Activated naive CD4-positive, alpha-beta T cell treated with anti-CD3 and anti-CD28 coated beads, Interleukin-2, amount 50 U/mL, for 72 hours (primary cell): Measurements from ENCODE around the gene NOTCH1. TPM values are rescaled to one million over a fixed set of nuclear protein-coding genes. Genes with fewer than 3 reads are reported as not detected.

Source experiments
- ATAC-seq, 2 donors: fragments of 150-1000 bp; cut with Tn5 transposase; 2 replicates each; pipeline ENCODE4 v1.10.0; 2021; ENCODE audit warnings: mild to moderate bottlenecking in 2 of 2, moderate library complexity in 2 of 2
- DNase-seq, 2 donors: peaks; one replicate each; pipeline ENCODE4 v3.0.0; 2021 to 2022; ENCODE audit warnings: low spot score in 2 of 2
- H3K27ac Mint-ChIP-seq, 2 donors: one replicate each; pipeline ENCODE4 v1.8.0; 2022; ENCODE audit warnings: mild to moderate bottlenecking in 2 of 2, mixed read lengths in 2 of 2
- H3K36me3 Mint-ChIP-seq, 2 donors: one replicate each; pipeline ENCODE4 v1.8.0; 2022; ENCODE audit warnings: mixed read lengths in 2 of 2
- H3K9me3 Mint-ChIP-seq, 2 donors: one replicate each; pipeline ENCODE4 v1.8.0; 2022; ENCODE audit warnings: mixed read lengths in 2 of 2
- total RNA-seq, 2 donors: library from RNA; stranded (reverse); gene quantifications; one replicate each; pipeline ENCODE4 v1.2.3, GENCODE V29; 2022

Gene NOTCH1
- total RNA-seq, 2 donors from 2014 or later: 76.4 to 85.5 TPM

DNA sequence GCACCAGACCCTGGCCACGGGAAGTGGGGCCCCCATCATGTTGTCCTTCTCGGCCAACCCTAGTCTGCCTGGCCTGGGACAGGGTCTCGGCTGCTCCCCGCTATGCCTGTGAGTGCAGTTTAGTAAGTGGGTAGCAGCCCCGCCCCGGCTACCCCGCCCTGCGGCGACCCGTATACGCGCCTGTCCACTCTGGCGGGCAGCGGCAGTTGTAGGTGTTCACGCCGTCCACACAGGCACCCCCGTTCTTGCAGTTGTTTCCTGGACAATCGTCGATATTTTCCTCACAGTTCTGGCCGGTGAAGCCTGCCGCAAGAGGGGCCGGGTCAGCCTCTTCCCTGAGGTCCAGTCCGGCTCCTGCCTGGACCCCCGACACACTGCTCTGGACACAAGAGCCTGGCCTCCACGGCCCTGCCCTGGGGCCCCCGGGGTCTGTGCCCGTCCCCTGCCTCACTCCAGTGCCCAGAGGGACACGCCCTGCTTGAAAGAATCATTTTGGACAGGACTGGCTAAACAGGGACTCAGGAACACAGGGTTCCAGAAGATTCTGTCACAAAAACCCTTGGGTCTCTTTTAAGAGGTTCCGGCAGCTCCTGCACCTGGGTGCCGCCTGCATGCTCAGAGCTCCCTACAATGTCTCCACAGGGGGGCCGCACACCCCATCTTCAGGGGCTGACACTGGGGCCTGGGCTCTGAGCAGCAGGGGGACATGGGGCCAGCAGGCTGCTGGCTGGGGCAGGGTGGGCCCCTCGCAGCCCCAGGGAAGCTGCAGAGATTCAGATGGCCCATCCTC, 26.4 kb downstream of the NOTCH1 start:
- H3K36me3 Mint-ChIP-seq: no peaks in the 10 kb centered on the region
- no peak overlapping the region for H3K27ac Mint-ChIP-seq
- DNase-seq (no peak), ATAC-seq (no peak)
- no peaks in the 10 kb centered on the region for H3K9me3 Mint-ChIP-seq

DNA sequence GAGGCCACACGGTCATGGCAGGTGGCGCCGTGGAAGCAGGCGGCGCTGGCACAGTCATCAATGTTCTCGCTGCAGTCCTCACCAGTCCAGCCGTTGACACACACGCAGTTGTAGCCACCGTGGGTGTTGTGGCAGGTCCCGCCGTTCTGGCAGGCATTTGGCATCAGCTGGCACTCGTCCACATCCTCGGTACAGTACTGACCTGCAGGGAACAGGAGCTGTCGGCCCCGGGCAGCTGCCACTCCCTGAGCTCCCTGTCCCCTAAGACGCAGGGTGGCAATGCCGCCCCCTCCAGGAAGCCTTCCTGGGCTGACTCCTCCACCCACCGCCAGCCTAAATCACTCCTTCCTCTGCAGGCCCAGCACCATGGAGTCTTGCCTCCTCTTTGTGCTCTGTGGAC, 27.2 kb downstream of the NOTCH1 start:
- H3K27ac Mint-ChIP-seq: no peak overlapping the region
- ATAC-seq (no peak), DNase-seq (no peak)
- no peaks in the 10 kb centered on the region for H3K36me3 Mint-ChIP-seq
- no peaks in the 10 kb centered on the region for H3K9me3 Mint-ChIP-seq

DNA sequence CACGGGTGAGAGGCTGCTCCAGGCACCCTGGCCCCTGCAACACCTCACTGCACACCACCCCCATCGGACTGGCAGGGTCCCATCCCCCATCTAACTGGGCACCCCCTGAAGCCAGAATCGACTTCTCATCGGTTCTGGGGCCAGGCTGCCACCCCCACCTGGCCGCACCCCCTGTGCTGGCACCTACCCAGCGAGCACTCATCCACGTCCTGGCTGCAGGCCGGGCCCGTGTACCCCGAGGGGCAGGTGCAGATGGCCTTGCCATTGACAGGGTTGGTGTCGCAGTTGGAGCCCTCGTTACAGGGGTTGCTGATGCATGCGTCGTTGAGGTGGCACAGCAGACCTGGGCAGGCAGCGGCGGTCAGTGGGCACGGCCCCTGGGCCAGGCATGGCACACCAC, 27.9 kb downstream of the NOTCH1 start:
- Mint-ChIP-seq H3K36me3 (no peaks in the 10 kb centered on the region), H3K27ac (no peak overlapping the region), H3K9me3 (no peaks in the 10 kb centered on the region)
- ATAC-seq (no peak), DNase-seq (no peak)

DNA sequence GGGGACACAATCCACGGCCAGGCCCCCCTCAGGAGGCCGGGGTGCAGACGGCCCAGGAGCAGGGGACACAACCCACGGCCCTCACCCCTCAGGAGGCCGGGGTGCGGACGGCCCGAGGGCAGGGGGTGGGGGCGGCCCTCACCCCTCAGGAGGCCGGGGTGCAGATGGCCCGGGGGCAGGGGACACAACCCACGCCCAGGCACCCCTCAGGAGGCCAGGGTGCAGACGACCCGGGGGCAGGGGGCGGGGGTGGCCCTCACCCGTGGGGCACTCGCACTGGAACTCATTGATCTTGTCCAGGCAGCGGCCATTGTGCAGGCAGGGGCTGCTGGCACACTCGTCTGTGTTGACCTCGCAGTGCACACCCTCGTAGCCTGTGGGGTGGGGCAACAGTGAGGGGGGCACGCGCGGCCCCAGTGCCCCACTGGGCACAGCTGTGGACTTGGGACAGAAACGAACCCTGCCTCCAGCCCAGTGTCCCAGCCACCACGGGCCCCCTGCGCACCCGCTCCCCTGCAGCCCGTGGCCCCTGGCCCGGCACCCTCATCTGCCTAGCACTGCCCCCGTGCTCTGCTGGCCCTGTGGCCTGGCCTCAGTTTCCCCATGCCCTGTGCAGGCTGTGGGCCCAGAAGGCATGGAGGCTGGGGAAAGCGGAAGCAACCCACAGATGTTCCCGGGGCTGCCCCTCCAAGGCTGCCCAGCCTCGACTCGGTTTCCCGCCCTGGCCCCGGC, 28.7 kb downstream of the NOTCH1 start:
- ATAC-seq: no peak
- Mint-ChIP-seq H3K9me3 (no peaks in the 10 kb centered on the region), H3K27ac (no peak overlapping the region), H3K36me3 (no peaks in the 10 kb centered on the region)
- no peak for DNase-seq

DNA sequence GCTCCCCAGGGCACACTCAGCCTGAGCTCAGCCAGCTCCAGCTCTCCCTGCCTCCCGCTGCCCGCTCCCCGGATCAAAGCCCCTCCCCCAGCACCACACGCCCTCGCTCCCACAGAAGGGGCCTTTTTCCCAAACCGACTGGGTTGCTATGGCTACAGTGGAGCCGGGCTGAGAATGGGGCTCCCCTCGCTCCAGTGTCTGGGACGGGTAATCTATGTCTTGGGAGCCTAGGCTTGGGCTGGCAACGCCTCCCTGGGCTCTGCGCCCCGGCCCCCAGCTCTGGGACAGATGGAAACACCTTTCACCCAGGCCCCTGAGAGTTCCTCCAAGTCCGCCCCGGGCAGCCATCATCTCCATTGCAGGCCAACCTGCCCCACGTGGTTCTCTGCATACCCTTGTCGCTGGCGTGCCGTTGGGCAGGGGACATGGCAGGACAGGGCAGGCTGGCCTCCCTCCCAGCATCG, 29.6 kb downstream of the NOTCH1 start:
- Mint-ChIP-seq H3K36me3 (no peaks in the 10 kb centered on the region), H3K27ac (no peak overlapping the region), H3K9me3 (no peaks in the 10 kb centered on the region)
- ATAC-seq (no peak), DNase-seq (no peak)

DNA sequence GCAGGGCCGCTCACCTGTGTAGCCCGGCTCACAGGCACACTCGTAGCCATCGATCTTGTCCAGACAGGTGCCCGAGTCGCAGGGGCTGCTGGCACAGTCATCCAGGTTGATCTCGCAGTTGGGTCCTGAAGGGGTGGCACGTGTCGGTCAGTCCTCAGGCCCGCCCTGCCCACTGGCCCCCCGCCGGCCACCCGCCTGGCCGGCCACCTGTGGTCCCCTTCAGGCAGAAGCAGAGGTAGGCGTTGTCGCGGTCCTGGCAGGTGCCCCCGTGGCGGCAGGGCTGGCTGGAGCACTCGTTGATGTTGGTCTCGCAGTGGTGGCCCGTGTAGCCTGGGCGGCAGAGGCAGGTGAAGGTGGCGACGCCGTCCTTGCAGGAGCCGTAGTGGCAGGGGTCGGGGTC, 30.6 kb downstream of the NOTCH1 start:
- no peak for ATAC-seq
- Mint-ChIP-seq H3K9me3 (no peaks in the 10 kb centered on the region), H3K36me3 (no peaks in the 10 kb centered on the region), H3K27ac (no peak overlapping the region)
- no peak for DNase-seq

DNA sequence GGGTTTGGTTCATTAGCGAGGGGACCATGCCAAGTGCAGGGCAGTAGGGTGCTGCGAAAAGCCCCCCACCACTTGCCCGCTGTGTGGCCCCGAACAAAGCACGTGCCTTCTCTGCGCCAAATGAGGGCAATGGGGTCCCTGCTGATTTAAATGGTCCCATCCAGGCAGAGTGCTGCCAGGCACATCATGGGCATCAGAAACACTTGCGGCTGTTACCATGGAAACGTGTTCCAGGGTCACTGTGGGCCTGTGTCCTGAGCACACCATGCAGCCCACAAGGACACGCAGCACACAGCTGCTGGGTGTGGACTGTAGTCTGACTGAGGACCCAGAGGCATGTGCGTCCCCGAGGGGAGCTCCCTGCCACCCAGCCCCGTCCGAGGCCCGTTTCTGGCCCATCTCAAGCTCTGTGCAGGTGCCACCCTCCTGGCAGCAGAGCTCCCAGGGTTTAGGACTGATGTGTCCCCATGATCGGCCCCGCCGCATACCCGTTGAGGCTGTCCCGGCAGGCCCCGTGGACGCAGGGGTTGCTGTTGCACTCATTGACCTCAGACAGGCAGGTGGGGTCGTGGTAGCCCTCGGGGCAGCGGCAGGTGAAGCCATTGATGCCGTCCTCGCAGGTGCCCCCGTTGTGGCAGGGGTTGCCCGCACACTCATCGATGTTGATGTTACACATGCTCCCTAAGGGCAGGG, 31.7 kb downstream of the NOTCH1 start:
- no peak for ATAC-seq
- Mint-ChIP-seq H3K27ac (no peak overlapping the region), H3K9me3 (no peaks in the 10 kb centered on the region), H3K36me3 (no peaks in the 10 kb centered on the region)
- DNase-seq: no peak

DNA sequence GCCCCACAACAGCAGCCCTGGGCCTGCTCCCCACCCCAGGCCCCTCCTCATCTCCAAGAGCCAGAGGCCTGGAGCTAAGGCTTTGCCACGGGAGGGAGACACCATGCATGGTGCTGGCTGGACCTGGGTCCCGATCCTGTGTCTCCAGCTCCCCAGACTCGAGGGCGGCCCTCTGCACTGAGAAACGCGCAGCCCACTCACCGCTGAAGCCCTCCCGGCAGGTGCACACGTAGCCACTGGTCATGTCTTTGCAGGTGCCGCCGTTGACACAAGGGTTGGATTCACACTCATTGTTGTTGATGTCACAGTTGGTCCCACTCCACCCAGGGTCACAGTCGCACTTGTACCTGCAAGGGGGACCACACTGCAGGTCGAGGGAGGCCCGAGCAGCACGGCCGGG, 32.7 kb downstream of the NOTCH1 start:
- no peaks in the 10 kb centered on the region for H3K9me3 Mint-ChIP-seq
- no peaks in the 10 kb centered on the region for H3K36me3 Mint-ChIP-seq
- no peak for DNase-seq
- ATAC-seq: no peak
- H3K27ac Mint-ChIP-seq: peak overlapping the region in 1 of 2 donors; percentile 9

DNA sequence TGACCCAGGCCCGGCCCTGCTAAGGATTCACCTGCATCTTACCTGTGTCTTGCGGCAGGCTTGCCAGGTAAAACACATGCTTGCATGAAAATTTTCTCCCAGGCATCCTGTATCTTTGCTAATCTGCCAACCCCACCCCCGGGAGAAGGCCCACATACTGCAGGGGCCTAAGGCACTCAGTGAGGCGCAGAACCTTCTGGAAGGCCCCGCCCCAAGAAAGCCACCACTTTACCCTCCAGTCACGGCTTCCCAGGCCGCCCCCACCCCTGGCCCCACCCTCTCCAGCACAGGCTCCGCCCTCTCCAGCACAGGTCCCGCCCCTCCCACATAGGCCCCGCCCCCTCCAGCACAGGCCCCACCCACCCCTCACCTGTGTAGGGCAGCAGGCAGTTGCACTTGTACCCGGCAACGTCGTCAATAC, 33.2 kb downstream of the NOTCH1 start:
- DNase-seq (no peak), ATAC-seq (peak; percentile 13 to 58)
- Mint-ChIP-seq H3K27ac (no peak overlapping the region), H3K36me3 (no peaks in the 10 kb centered on the region), H3K9me3 (no peaks in the 10 kb centered on the region)

DNA sequence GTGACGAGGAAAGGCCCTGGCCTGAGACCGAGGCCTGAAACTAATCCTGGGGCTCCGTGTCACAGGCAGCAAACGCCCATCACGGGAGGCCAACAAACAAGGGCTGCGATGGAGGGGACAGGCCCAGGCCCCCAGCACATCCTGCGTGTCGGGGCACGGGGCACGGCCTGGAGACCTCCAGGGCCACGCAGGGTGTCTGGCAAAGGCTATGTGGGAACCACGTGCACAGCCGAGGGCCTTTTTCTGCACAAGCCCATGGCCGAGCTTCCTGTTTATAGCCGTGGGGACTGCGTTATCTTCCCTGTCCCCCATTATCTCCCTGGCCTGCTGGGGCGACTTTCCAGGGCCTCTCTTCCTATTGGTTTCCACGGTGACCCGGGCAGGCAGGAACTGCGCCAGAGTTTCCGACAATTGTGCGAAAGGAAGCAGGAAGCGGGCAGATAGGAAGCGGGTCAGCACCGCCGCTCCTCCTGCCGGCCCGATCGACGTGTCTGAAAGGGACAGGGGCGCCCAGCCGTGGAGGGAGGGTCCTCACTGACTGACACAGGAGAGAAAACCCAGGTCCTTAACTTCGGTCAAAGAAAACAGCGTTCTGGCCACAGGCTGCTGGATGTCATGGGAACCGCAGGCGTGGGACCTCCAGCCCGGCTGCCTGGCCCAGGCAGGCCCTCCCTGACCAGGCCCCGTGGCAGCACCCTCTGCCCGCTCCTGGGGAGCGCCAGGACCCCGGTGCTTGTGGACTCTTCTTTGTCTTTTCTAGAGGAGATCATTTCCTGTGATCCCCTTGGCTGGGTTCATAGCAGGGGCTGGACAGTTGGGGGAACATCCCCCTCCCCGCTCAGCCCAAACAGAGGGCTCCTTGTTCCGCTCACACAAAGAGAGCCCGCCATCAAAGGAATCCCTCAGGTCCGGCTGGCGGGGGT, 33.9 kb downstream of the NOTCH1 start:
- no peak for DNase-seq
- Mint-ChIP-seq H3K27ac (peak overlapping the region in 1 of 2 donors; percentile 29), H3K9me3 (no peaks in the 10 kb centered on the region), H3K36me3 (no peaks in the 10 kb centered on the region)
- no peak for ATAC-seq

DNA sequence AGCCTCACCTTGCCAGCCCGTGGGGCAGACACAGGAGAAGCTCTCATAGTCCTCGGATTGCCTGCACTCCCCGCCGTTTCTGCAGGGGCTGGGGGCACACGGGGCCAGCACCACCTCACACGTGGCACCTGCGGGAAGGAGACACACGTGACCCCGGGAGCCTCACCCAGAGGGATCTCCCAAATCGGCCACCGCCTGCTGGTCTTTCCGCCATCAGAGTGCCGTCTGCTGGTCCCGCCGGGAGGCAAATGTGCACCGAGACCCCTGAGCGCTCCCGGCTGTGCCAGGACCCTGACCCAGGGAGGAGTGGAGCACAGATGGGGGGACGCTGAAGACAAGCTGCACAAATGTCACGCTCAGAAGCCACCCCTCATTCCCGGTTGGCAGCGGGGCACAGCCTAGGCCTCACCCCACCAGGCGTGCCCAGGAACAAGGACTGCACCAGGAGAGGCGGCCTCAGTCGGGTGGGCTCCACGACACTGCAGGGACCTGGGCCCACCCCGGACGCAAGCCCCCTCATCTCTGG, 34.6 kb downstream of the NOTCH1 start:
- DNase-seq (no peak), ATAC-seq (no peak)
- Mint-ChIP-seq H3K9me3 (no peaks in the 10 kb centered on the region), H3K36me3 (no peaks in the 10 kb centered on the region), H3K27ac (no peak overlapping the region)

DNA sequence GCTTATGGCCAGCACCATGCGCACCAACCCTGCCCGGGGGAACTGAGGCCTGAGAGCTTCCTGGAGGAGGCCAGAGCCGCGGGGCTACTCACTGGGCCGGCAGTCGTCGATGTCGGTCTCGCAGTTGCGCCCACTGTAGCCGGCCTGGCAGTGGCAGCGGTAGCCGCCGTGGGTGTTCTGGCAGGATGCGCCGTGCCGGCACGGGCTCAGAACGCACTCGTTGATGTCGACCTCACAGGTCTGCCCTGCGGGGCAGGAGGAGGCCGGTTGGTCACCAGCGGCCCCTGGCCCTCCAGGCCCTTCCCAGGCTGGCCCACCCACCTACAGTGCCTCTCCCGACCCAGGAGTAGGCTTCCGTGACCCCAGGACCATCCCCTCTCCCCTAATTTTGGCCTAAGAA, 35.3 kb downstream of the NOTCH1 start:
- ATAC-seq (no peak), DNase-seq (no peak)
- Mint-ChIP-seq H3K27ac (no peak overlapping the region), H3K9me3 (no peaks in the 10 kb centered on the region), H3K36me3 (no peaks in the 10 kb centered on the region)

DNA sequence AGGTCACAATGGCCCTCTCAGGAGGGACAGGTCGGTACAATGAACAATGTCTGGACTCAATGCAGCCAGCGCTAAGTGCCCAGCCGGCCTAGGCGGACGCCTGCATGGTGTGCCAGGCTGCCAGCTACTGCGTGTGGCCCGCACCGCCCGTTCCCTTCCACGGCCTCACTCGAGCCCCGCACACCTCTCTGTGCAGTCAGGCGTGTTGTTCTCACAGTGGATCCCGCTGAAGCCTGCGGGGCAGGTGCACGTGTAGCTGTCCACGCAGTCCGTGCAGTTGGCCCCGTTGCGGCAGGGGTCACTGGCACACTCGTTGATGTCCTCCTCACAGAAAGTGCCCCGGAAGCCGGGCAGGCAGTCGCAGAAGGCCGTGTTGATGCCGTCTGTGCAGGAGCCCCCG, 36.3 kb downstream of the NOTCH1 start:
- ATAC-seq: no peak
- Mint-ChIP-seq H3K27ac (no peak overlapping the region), H3K36me3 (no peaks in the 10 kb centered on the region), H3K9me3 (no peaks in the 10 kb centered on the region)
- no peak for DNase-seq

DNA sequence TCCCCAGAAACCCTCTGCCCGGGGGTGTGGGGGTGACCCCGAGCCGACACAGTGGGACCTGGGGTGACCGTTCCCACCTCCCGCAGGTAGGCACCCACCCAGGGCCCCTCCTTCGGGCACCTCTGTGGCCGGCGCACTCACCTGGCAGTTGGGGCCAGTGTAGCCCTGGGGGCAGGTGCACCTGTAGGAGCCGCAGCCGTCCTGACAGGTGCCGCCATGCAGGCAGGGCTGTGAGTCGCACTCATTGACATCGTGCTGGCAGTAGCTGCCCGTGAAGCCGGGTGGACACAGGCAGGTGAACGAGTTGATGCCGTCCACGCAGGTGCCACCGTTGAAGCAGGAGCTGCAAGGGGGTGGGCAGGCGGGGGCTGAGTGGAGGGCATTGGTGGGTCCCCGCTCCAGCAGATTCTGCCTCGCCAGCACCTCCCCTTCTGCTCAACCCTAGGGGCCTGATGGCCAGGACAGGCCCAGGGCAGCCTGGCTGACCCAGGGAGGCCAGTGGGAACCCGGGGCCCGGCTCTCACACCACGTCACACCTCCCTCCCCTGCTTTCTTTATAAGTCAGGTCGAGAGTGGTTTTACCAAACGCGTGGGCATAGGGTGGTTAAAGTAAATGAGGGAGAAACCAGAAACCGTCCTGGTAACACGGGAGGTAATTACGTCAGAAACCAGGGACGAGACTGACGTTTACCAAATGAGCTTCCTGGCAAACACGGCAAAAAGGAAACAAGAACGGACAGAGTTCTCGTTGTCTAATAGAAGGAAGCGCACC, 36.9 kb downstream of the NOTCH1 start:
- no peaks in the 10 kb centered on the region for H3K9me3 Mint-ChIP-seq
- H3K36me3 Mint-ChIP-seq: no peaks in the 10 kb centered on the region
- ATAC-seq (no peak), DNase-seq (no peak)
- no peak overlapping the region for H3K27ac Mint-ChIP-seq

DNA sequence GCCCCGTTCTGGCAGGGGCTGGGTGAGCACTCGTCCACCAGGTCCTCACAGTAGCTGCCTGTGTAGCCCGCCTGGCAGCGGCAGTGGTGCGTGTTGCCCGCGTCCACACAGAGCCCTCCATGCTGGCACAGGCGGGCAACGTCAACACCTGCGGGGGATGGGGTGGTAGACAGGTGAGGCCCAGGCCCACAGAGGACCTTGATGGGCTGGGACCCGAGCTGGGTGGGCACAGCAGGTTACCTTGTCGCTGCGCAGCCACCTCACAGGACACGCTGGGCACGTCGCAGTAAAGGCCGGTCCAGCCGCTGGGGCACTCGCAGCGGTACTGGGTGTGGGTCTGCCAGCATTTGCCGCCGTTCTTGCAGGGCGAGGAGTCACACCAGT, 37.9 kb downstream of the NOTCH1 start:
- H3K36me3 Mint-ChIP-seq: no peaks in the 10 kb centered on the region
- H3K27ac Mint-ChIP-seq: peak overlapping the region in 1 of 2 donors; percentile 22
- ATAC-seq (no peak), DNase-seq (no peak)
- no peaks in the 10 kb centered on the region for H3K9me3 Mint-ChIP-seq
